GM19455 (cell line): Measurements from ENCODE around the gene HDLBP.
"Not testable (repeated sequence)": the region's sequence is repeated elsewhere in the genome, so short reads cannot be mapped to it uniquely, and the experiment has no call there.

ENCODE experiments used
- ATAC-seq: cut with Tn5 transposase; IDR thresholded peaks from one replicate; pipeline ENCODE4 v1.9.1; 2021; ENCODE audit not compliant: unreplicated experiment

Gene HDLBP

GRCh38 chr2:241339839-241340630, 24.6 kb upstream of the HDLBP start:
- ATAC-seq, result no peak

DNA sequence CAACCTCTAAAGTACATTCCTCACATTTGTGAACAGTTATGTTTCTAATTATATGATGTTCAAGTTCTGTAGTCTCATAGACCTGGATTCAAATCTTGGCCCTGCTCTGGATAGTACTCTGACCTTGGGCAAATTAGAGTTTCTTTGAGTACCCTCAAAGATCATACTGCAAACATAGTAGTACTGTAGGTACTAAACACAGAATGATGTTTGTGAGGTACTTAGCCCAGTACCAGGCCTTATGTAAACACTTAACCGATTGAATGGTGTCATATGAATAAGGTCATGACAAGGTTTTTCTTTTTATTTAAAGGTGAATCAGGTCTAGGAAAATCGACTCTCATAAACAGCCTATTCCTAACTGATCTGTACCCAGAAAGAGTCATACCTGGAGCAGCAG, 19.3 kb upstream of the HDLBP start:
- ATAC-seq, result no peak

- ATAC-seq, result no peak
These were observed 15.1 kb upstream of the HDLBP start for GRCh38 chr2:241330616-241330981.

GRCh38 chr2:241329669-241330615, 14.5 kb upstream of the HDLBP start:
- ATAC-seq, result no peak

DNA sequence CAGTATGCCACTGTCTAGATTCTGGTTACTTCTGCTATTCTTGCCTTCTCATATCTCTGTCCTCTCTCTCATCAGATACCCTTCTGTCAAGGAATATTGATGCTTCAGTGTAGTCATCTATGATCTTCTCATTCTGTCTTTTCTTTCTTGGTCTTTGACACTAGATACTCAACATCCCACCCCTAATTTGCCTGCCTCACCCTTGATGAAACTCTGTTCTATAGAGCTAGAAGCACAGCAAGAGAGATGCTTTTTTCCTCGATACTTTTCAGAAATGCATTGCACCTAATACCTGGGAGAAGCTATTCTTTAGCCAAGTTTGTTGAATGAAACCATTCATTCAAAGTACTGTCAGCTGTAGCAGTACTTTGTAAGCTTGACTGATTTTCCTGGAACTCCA, 9.8 kb upstream of the HDLBP start:
- no peak for ATAC-seq

- ATAC-seq, result no peak
These were observed 9.3 kb upstream of the HDLBP start for GRCh38 chr2:241324775-241325174.

DNA sequence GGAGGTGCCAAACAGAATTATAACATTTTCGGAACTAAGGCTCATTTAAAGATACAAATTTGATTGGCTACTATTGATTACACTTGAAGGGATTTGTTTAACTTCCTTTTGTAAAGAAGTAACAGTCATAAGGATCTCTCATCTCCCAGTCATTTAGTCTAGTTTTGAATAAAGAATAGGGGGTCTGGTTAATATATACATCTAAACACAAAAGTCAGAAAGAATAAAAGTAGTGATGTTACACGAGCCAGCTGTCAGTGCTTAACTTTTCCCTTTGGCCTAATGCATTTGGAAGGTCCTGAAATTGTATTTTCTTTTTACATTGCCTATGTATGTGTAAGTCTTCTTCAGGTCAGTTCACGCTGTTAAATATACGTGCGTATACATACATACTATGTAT, 8.3 kb upstream of the HDLBP start:
- ATAC-seq, result no peak

DNA sequence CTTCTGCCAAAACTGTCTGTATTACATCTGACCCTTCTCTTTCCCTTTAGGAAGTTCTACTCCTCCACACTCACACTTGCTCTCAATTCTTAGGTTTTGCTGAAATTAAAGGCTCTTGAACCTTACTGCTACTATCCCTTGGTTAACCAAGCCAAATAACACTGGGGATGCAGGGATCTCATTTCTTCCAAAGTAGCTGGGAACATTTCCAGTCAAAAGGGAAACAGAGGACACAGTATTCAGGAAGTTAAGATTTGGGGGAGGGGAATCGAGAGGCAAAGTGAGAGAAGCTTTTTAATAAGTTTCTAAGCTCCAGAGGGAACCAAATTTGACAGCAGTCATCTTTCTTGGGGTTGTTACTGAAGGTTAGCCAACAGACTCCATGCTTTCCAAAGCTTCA, 6.4 kb upstream of the HDLBP start:
- ATAC-seq, result no peak

DNA sequence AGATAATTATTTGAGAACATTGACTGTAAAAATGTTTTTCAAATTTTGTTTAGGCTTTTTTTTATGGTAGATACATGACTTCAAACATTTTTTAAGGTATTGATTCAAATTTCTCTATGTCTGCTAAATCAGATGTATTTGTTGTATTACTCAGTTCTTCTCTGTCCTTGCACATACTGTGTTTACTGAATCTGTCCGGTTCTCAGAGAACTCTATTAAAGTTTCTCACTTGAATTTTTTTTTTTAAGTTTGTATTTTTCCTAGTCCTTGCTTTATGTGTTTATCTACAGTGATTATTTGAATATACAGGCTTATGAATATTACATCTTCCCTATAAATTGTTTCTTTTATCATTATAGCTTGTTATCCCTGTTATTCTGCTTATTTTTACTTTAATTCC, 5.6 kb upstream of the HDLBP start:
- ATAC-seq, result no peak

- no peak for ATAC-seq
These were observed 4.9 kb upstream of the HDLBP start for GRCh38 chr2:241320394-241320793.

DNA sequence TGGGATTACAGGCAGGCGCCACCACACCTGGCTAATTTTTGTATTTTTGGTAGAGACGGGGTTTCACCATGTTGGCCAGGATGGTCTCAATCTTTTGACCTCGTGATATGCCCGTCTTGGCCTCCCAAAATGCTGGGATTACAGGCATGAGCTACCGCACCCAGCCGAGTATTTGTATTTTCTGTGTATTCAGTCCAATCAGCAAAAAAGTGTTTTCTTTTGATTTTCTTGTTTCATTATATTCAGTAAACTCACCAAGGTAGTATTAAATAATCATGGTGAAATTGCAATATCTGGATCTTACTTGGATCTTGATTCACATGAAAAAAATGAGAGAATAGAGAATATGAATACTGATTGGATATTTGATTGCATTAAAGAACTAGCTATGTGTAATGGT, 3.4 kb upstream of the HDLBP start:
- not testable (repeated sequence) for ATAC-seq

GRCh38 chr2:241317391-241317790, 1.9 kb upstream of the HDLBP start:
- ATAC-seq, result no peak

DNA sequence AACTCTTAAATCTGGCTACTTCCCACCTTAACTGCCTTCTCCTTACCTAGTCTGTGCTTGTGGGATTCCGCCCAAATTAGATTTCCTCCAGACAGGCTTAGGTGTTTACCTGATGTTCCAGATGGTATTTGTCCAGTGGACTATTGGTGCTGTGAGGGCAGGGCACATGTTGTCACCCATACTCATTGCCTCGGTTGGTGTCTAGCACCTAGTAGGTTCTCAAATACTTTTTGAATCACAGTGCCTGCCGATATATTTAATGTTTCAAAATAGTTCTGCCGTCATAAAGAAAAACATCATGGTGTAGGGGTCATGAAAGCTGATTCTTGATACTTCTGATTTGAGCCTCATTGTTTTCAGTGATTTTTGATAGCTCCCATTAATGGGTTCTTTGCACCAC, 1.4 kb upstream of the HDLBP start:
- no peak for ATAC-seq

- peak; percentile 43 for ATAC-seq
These were observed 583 bp upstream of the HDLBP start, which contains the start of gene SEPTIN2 for GRCh38 chr2:241315879-241316631. Gene SEPTIN2 (plus strand): TSS chr2:241315925. CDS start chr2:241324233, 8,308 bp downstream.

DNA sequence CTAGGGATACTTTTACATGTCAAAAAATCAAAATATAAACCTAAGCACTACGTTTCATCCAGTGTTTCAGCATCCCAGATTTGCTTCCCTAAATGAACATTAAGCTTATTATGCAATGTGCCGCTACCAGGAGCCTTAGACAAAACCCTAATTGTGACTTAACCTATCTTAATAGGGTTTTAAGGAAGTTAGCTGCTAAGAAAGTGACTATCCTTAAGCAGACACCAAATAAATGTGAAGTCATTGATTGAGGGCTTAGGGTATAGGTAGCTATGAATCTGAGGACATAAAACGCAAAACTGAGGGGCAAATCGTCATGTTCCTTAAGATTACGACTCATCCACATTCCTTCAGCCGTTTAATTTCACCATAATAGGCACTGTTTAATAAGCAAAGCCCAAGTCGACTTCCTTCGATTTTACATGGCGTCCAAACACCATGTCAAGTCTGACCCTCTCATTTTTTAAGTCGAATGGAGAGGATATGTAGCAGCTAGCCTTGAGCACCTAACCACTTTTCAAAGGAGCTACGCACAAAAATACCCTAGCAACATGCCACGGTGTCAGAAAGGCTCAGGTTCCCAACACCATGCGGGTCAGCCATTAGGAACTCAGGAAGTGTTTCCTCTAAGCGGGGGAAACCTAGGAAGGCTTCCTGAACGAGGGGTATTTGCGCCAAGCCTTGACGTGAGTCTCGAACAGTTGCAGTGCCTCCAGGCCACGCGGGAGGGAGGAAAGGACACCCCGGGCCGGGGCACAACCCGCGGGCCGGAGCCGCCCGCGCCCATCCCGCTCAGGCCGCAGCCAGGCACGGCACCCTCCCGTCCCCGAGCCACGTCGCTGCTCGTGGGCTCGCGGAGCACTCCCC, 1.0 kb downstream of the HDLBP start:
- no peak for ATAC-seq

DNA sequence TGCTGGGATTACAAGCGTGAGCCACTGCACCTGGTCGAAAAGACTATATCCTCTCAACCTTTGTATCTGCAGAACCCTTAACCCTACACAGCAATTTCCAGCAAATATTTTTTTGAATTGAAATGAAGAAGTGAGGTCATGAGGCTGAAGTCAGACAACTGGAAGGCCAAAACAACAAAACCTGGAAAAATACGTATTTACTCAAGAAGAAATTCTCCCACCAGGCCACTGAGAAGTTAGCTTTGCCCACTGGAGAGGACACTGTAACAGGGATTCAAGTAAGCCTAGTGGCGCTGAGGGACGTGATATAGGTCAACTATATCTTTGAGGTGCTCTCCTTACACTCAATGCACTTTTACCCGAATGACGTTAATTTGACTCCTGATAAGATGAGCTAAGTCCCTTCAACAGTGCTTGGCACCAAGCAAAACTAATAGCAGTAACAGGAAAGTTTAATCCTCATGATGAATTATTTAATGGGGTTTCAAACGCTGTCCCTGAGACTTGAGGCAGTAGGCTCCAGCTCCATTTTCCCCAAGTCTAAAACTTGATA, 1.9 kb downstream of the HDLBP start:
- ATAC-seq, result no peak

DNA sequence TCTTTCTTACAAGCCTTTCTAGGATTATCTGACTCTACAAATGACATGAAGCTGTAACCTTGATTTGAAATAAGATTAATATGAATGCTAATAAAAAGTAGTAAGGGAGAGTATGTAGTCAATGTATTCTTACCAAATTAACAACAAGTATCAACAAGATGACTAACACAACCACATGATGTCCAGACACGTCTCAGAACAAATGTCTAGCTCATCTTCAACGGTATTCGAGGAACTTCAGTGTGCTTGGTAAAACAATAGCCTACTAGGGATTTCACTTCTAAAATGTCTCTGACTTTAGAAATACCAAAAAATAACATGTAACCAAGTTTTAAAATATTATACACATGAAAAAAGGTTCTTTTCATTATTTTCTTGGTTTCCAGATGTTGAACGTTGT, 3.4 kb downstream of the HDLBP start:
- ATAC-seq, result no peak

- ATAC-seq, result no peak
These were observed 4.4 kb downstream of the HDLBP start for GRCh38 chr2:241310917-241311566.

- ATAC-seq, result no peak
These were observed 5.8 kb downstream of the HDLBP start for GRCh38 chr2:241309684-241310117.
